Sigmoid colon (tissue), 7 donors: ENCODE data around the gene BRD2. TPM values are rescaled to one million over a fixed set of nuclear protein-coding genes. Genes with fewer than 3 reads are reported as not detected.

Source experiments
- DNase-seq: peaks from one replicate; pipeline ENCODE4 v3.0.0-alpha.2; 2019
- H3K27ac ChIP-seq, 4 donors: fragments of 200-600 bp; sonication (generic); one replicate each; pipeline ENCODE4 v1.5.1; 2016 to 2019; ENCODE audit warnings: mild to moderate bottlenecking in 1 of 4
- H3K27me3 ChIP-seq, 3 donors: fragments of 200-600 bp; sonication (generic); one replicate each; pipeline ENCODE4 v1.5.1; 2019; ENCODE audit warnings: mild to moderate bottlenecking in 1 of 3
- H3K36me3 ChIP-seq, 4 donors: fragments of 200-600 bp; sonication (generic); one replicate each; pipeline ENCODE4 v1.5.1; 2016 to 2019
- H3K4me1 ChIP-seq, 4 donors: fragments of 200-600 bp; sonication (generic); one replicate each; pipeline ENCODE4 v1.5.1; 2017 to 2019
- H3K4me3 ChIP-seq, 4 donors: fragments of 200-600 bp; sonication (generic); one replicate each; pipeline ENCODE4 v1.5.1; 2017 to 2019; ENCODE audit warnings: mild to moderate bottlenecking in 2 of 4, moderate library complexity in 1 of 4
- H3K9me3 ChIP-seq, 4 donors: fragments of 200-600 bp in 3 of 4; sonication (generic) in 3 of 4; one replicate each; pipeline versions ENCODE4 v1.5.1 to v1.6.1; 2013 to 2019
- CTCF ChIP-seq, 4 experiments: fragments of 450-650 bp in 3 of 4; fragments of 200-600 bp in 1 of 4; IDR thresholded peaks; one replicate each; pipeline ENCODE4 v1.5.1; 2016 to 2019; ENCODE audit warnings: antibody characterized with exemption in 4 of 4, mild to moderate bottlenecking in 3 of 4, moderate library complexity in 2 of 4
- EP300 ChIP-seq, 4 donors: sonication (generic); formaldehyde crosslinking; IDR thresholded peaks; one replicate each; pipeline ENCODE4 v1.6.1; 2017; ENCODE audit warnings: antibody characterized with exemption in 4 of 4
- POLR2A ChIP-seq, 2 donors: fragments of 450-650 bp; IDR thresholded peaks; one replicate each; pipeline ENCODE4 v1.6.1; 2016; ENCODE audit warnings: antibody characterized with exemption in 2 of 2, mild to moderate bottlenecking in 2 of 2, moderate library complexity in 2 of 2
- POLR2AphosphoS5 ChIP-seq, 4 donors: sonication (generic); formaldehyde crosslinking; IDR thresholded peaks; one replicate each; pipeline ENCODE4 v1.6.1; 2017; ENCODE audit warnings: antibody characterized with exemption in 4 of 4
- WGBS, 2 donors: extraction: QIAGEN DNeasy Blood & Tissue Kit; methylation state at CpG; one replicate each; pipeline ENCODE4 v1.1.7; 2013; 5-methylcytosine and 5-hydroxymethylcytosine counted together
- intact Hi-C: fragments of 100-400 bp; cut with DNase I; formaldehyde crosslinking; loops from one replicate; pipeline ENCODE4 v1.15.1; 2023
- polyA plus RNA-seq, 3 donors: library from polyadenylated mRNA; stranded (reverse); fragments of 200-250 nt; gene quantifications; one replicate each; pipeline ENCODE4 v1.2.3, GENCODE V29; 2013
- total RNA-seq, 4 donors: library from RNA; depleted of rRNA; stranded (reverse); fragments of >200 nt; gene quantifications; one replicate each; pipeline ENCODE4 v1.1.0, GENCODE V29; 2016
- donor health status: healthy with polysubstance abuse.
- donor health status: Bipolar disorder and iron deficiency.
- donor health status: healthy.

Gene BRD2
- total and polyA plus RNA-seq, 7 donors: 60.6 to 135 (median 84.2) TPM

GRCh38 chr6:33019372-33019771 is 51.0 kb downstream of the BRD2 start:
- H3K4me3 ChIP-seq: peak overlapping the region in 3 of 4 donors; percentile 13 to 35 (median 16)
- H3K27me3 ChIP-seq: peaks cover 0 to 2% (median 0%) of the 10 kb centered on the region in 3 donors
- no peak for DNase-seq
- intact Hi-C loops: loop anchor here (5.0 kb wide), 1 partner anchor 143 kb away; no protein-coding TSS in a partner anchor
- H3K9me3 ChIP-seq: no peaks in the 10 kb centered on the region
- peaks cover 0 to 19% (median 14%) of the 10 kb centered on the region in 4 donors for H3K4me1 ChIP-seq
- peak overlapping the region; percentile 69 to 78 (median 73) for H3K27ac ChIP-seq
- H3K36me3 ChIP-seq: no peaks in the 10 kb centered on the region
- TF ChIP-seq POLR2A (IDR thresholded peaks at IDR 0.05): no peak
- no peak for TF ChIP-seq CTCF (IDR thresholded peaks at IDR 0.05)
- no peak for TF ChIP-seq EP300 (IDR thresholded peaks at IDR 0.05)
- TF ChIP-seq POLR2AphosphoS5 (IDR thresholded peaks at IDR 0.05): no peak

- DNase-seq: no peak
- H3K4me1 ChIP-seq: peaks cover 0 to 19% (median 12%) of the 10 kb centered on the region in 4 donors
- intact Hi-C loops: no loop called here
- H3K27ac ChIP-seq: no peak overlapping the region
- no peak overlapping the region for H3K4me3 ChIP-seq
- TF ChIP-seq POLR2AphosphoS5 (IDR thresholded peaks at IDR 0.05): no peak
- no peak for TF ChIP-seq EP300 (IDR thresholded peaks at IDR 0.05)
- TF ChIP-seq POLR2A (IDR thresholded peaks at IDR 0.05): no peak
- no peak for TF ChIP-seq CTCF (IDR thresholded peaks at IDR 0.05)
- H3K36me3 ChIP-seq: no peaks in the 10 kb centered on the region
- H3K9me3 ChIP-seq: no peaks in the 10 kb centered on the region
- 92 to 97% methylated on average over 11 of the region's 11 CpGs for WGBS, 2 donors
- no peaks in the 10 kb centered on the region for H3K27me3 ChIP-seq
Measured at GRCh38 chr6:33021917-33022316, 53.5 kb downstream of the BRD2 start.

DNA sequence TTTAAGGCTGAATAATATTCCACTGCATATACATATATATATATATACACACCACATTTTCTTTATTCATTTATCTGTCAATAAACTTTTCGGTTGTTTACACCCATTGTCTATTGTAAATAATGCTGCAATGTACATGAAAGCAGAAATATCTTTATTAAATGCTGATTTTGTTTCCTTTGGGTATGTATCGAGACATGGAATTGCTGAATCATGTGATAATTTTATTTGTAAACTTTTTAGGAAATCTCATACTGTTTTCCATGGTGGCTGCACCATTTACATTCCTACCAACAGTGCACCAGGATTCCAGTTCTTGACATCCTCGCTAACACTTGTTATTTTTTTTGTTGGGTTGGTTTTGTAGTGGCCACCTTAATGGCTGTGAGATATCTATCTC is 55.1 kb downstream of the BRD2 start:
- H3K36me3 ChIP-seq: no peaks in the 10 kb centered on the region
- intact Hi-C loops: no loop called here
- WGBS, 2 donors: 61 to 64% methylated on average over 3 of the region's 3 CpGs
- no peaks in the 10 kb centered on the region for H3K9me3 ChIP-seq
- DNase-seq: no peak
- H3K4me1 ChIP-seq: peaks cover 0 to 13% (median 10%) of the 10 kb centered on the region in 4 donors
- no peak overlapping the region for H3K4me3 ChIP-seq
- H3K27ac ChIP-seq: no peak overlapping the region
- no peaks in the 10 kb centered on the region for H3K27me3 ChIP-seq
- TF ChIP-seq POLR2AphosphoS5 (IDR thresholded peaks at IDR 0.05) (no peak), CTCF (IDR thresholded peaks at IDR 0.05) (no peak), POLR2A (IDR thresholded peaks at IDR 0.05) (no peak), EP300 (IDR thresholded peaks at IDR 0.05) (no peak)

- H3K36me3 ChIP-seq: no peaks in the 10 kb centered on the region
- intact Hi-C loops: no loop called here
- H3K4me1 ChIP-seq: peaks cover 0 to 5% (median 3%) of the 10 kb centered on the region in 4 donors
- TF ChIP-seq POLR2AphosphoS5 (IDR thresholded peaks at IDR 0.05): no peak
- TF ChIP-seq CTCF (IDR thresholded peaks at IDR 0.05): no peak
- no peak for TF ChIP-seq POLR2A (IDR thresholded peaks at IDR 0.05)
- TF ChIP-seq EP300 (IDR thresholded peaks at IDR 0.05): no peak
- H3K4me3 ChIP-seq: no peak overlapping the region
- no peak for DNase-seq
- H3K27ac ChIP-seq: no peak overlapping the region
- H3K9me3 ChIP-seq: no peaks in the 10 kb centered on the region
- H3K27me3 ChIP-seq: no peaks in the 10 kb centered on the region
Measured at GRCh38 chr6:33024521-33024920, 56.1 kb downstream of the BRD2 start.

GRCh38 chr6:33028220-33028849 is 59.9 kb downstream of the BRD2 start:
- WGBS, 2 donors: 12 to 19% methylated on average over 1 of the region's 1 CpG
- Histone ChIP-seq H3K27me3 (no peaks in the 10 kb centered on the region), H3K27ac (peak overlapping the region in 3 of 4 donors; percentile 7 to 60 (median 49)), H3K9me3 (no peaks in the 10 kb centered on the region), H3K4me3 (no peak overlapping the region), H3K4me1 (no peaks in the 10 kb centered on the region), H3K36me3 (no peaks in the 10 kb centered on the region)
- no peak for DNase-seq
- no peak for TF ChIP-seq POLR2AphosphoS5 (IDR thresholded peaks at IDR 0.05)
- no peak for TF ChIP-seq POLR2A (IDR thresholded peaks at IDR 0.05)
- no peak for TF ChIP-seq EP300 (IDR thresholded peaks at IDR 0.05)
- TF ChIP-seq CTCF (IDR thresholded peaks at IDR 0.05): no peak
- intact Hi-C loops: no loop called here
